ENCODE data around the gene RBM8A.
"Not testable (repeated sequence)": the region's sequence is repeated elsewhere in the genome, so short reads cannot be mapped to it uniquely, and the experiment has no call there.

The RBM8A gene

DNA sequence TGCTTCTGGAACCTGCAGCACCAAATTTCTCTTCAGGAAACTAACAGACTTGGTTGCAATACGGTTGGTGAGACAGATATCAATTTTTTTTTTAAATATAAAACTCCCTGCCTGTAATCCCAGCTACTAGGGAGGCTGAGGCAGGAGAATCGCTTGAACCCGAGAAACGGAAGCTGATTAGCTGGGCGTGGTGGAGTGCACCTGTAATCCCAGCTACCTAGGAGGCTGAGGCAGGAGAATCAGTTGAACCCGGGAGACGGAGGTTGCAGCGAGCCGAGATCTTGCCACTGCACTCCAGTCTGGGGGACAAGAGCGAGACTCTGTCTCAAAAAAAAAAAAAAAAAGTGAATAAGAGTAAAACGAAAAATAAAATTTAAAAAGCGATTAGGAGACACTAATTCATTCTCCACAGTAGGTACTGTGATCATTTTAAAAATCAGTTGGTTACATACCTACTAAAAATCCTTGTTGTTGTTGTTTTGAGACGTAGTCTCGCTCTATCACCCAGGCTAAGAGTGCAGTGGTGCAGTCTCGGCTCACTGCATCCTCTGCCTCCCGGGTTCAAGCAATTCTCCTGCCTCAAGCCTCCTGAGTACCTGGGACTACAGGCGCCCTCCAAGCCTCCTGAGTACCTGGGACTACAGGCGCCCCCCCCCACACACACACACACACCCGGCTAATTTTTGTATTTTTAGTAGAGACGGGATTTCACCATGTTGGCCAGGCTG, 796 bp upstream of the RBM8A start:
- Histone ChIP-seq H4K20me1 (peaks cover 0 to 14% (median 0%) of the 10 kb centered on the region in 11 experiments; a peak in 4 of 22 replicates), H3K27ac (peak overlapping the region; percentile 94 to 100 (median 96)), H3K9me3 (replicated peaks in 1 of 11) (no peaks in the 10 kb centered on the region), H3K4me3 (peak overlapping the region; percentile 74 to 94 (median 80)), H3K4me1 (peaks cover 26 to 35% (median 28%) of the 10 kb centered on the region in 10 experiments), H3K27me3 (no peaks in the 10 kb centered on the region), H3K9ac (peak overlapping the region; percentile 90 to 99 (median 94)), H3K36me3 (peaks cover 15 to 29% (median 25%) of the 10 kb centered on the region in 11 experiments), H3K4me2 (peak overlapping the region; percentile 82 to 97 (median 89))
- TF ChIP-seq Cebpa-rat (IDR thresholded peaks at IDR 0.05), result no peak

DNA sequence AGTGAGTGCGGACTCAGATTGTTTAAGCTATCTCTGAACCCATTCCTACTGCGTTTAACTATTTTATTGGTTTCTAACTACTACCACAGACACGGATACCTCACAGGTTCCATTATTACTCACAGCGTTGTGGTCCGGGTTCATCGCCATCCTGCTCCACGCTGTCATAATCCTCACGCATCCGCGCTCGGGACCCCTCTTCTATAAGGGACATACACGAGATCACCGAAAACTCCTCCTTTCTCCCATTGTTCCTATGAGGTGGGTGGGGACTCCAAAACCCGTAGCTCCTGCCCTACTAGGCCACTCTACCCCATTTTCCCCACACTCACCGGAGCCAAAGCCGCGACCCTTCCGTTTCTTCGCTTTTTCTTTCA, 610 bp downstream of the RBM8A start:
- peak overlapping the region; percentile 90 to 99 (median 94) for H3K9ac ChIP-seq
- H4K20me1 ChIP-seq, result peaks cover 0 to 14% (median 0%) of the 10 kb centered on the region in 11 experiments; a peak in 4 of 22 replicates
- TF ChIP-seq Cebpa-rat (IDR thresholded peaks at IDR 0.05), result no peak
- H3K4me2 ChIP-seq, result peak overlapping the region; percentile 84 to 97 (median 92)
- H3K9me3 ChIP-seq (replicated peaks in 1 of 11), result no peaks in the 10 kb centered on the region
- H3K27me3 ChIP-seq, result no peaks in the 10 kb centered on the region
- peaks cover 17 to 30% (median 24%) of the 10 kb centered on the region in 10 experiments for H3K4me1 ChIP-seq
- H3K36me3 ChIP-seq, result peaks cover 25 to 36% (median 31%) of the 10 kb centered on the region in 11 experiments
- peak overlapping the region; percentile 94 to 100 (median 96) for H3K27ac ChIP-seq
- H3K4me3 ChIP-seq, result peak overlapping the region; percentile 74 to 94 (median 80)

DNA sequence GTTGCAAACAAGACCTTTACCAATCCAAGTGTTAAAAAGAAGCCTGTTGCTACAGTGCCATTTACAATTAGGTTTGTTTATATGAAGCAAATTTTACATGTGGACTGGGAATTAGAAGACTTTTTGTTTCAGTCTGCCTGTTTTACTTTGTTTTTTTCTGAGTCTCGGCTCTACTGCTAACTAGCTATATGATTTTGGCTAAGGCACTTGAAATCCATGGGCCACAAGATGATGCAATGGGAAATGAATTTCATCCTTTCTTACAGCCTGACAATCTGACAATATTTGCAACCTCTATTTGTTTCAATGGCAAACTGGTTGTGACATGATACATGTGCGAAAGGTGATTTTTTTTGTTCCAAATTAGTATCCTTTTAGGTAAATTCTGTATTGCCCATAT, 5.0 kb downstream of the RBM8A start:
- Histone ChIP-seq H3K36me3 (peaks cover 25 to 36% (median 32%) of the 10 kb centered on the region in 11 experiments), H3K9ac (no peak overlapping the region), H4K20me1 (peaks cover 0 to 14% (median 0%) of the 10 kb centered on the region in 11 experiments; a peak in 4 of 22 replicates), H3K4me2 (no peak overlapping the region), H3K27ac (no peak overlapping the region), H3K27me3 (no peaks in the 10 kb centered on the region), H3K9me3 (replicated peaks in 1 of 11) (no peaks in the 10 kb centered on the region), H3K4me1 (peaks cover 26 to 37% (median 33%) of the 10 kb centered on the region in 10 experiments), H3K4me3 (no peak overlapping the region)
- TF ChIP-seq Cebpa-rat (IDR thresholded peaks at IDR 0.05), result 0 out of 22 replicates have a peak, but pooled peaks of 1 of the 11 experiments have one; percentile 17

DNA sequence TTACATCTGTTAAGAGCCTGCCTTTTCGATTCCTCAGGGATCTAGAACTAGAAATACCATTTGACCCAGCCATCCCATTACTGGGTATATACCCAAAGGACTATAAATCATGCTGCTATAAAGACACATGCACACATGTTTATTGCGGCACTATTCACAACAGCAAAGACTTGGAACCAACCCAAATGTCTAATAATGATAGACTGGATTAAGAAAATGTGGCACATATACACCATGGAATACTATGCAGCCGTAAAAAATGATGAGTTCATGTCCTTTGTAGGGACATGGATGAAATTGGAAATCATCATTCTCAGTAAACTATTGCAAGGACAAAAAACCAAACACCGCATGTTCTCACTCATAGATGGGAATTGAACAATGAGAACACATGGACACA, 7.0 kb downstream of the RBM8A start:
- not testable (repeated sequence) for H3K4me3 ChIP-seq; H4K20me1 ChIP-seq; H3K9me3 ChIP-seq (replicated peaks in 1 of 11); H3K9ac ChIP-seq; H3K27ac ChIP-seq; H3K27me3 ChIP-seq
- peak overlapping the region in 8 of 11 experiments; percentile 97 to 100 (median 99); a peak in 10 of 22 replicates for H3K4me2 ChIP-seq
- peaks cover 23 to 36% (median 32%) of the 10 kb centered on the region in 10 experiments for H3K4me1 ChIP-seq
- peaks cover 31 to 44% (median 36%) of the 10 kb centered on the region in 11 experiments for H3K36me3 ChIP-seq

DNA sequence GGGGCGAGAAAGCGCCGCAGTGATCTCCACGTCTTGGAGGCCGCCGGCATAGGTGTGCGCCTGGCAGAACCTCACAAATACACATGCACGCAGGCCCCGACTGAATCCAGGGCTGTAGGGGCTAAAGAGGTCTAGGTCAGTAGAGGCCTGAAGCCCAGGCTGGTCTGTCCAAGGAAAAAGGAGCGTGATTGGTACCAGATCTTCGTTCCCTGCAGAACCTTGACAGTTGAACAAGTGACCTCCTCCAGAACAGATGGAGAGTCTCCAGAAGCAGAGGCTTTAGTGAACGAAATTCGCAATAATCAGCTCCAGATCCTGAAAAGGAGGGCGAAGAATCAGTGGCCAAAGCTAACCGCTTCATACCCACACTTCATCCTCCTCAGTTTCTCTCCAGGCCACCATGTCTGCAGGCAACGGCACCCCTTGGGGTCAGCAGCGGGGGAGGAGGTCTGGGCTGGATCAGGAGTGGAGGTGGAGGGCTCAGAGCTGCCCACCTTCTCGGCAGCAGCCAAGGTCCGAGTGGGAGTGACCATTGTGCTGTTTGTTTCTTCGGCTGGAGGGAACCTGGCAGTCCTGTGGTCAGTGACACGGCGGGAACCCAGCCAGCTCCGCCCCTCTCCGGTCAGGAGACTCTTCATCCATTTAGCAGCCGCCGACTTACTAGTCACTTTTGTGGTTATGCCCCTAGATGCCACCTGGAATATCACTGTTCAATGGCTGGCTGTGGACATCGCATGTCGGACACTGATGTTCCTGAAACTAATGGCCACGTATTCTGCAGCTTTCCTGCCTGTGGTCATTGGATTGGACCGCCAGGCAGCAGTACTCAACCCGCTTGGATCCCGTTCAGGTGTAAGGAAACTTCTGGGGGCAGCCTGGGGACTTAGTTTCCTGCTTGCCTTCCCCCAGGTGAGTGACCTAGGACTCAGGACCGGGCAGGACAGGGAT, 8.0 kb downstream of the RBM8A start:
- no peaks in the 10 kb centered on the region for H3K9me3 ChIP-seq (replicated peaks in 1 of 11)
- H3K4me3 ChIP-seq, result peak overlapping the region; percentile 77 to 96 (median 92)
- peak overlapping the region; percentile 97 to 100 (median 99) for H3K4me2 ChIP-seq
- peak overlapping the region; percentile 83 to 95 (median 89) for H3K9ac ChIP-seq
- H3K27me3 ChIP-seq, result no peaks in the 10 kb centered on the region
- H4K20me1 ChIP-seq, result no peaks in the 10 kb centered on the region
- peaks cover 40 to 51% (median 46%) of the 10 kb centered on the region in 11 experiments for H3K36me3 ChIP-seq
- TF ChIP-seq Cebpa-rat (IDR thresholded peaks at IDR 0.05), result no peak
- peaks cover 23 to 36% (median 32%) of the 10 kb centered on the region in 10 experiments for H3K4me1 ChIP-seq
- H3K27ac ChIP-seq, result peak overlapping the region; percentile 74 to 89 (median 83); a peak in 20 of 22 replicates

DNA sequence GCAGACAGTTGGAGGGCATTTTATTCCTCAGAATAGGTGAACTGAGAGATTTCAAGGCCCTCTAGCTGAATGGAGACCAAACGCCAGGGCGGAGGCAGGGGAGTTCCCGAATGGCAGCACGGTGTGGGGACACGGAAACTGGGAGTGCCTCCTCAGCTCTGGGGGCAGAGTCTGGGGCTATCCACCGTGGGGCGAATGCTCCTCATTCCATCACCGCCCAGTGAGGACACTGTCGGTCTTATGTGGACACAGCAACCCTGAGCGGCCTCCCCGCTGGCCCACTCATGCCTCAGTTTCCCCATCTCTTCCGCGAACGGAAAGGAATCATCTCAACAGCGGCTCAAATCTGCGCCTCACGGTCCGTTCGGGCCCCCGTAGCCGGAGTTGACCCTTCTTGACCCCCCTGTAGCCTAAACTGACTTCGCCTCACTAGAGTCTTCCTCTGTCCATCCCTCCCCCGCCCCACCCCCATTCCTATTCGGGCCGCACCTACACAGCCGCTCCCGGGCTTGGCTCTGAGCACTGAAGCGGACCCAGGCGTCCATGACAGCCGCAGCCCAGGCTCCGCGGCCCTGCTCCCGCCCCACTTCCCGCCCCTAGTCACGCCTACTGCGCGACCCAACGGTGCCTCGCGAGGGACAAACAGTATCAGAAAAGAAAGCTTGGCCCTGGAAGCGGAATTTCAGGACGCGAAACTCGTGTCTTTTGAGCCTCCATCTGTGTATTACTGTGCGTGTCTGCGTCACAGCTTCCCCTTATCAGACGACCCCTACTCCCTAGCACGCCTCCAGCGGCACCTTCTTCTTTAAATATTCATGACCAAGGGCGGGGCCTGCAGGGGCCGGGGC, 8.9 kb downstream of the RBM8A start, which contains the start of gene PEX11B:
PEX11B (minus strand) TSS at position 574 of the 848 bp plus-strand sequence; CDS start at position 545, 29 bp downstream.
- H3K4me2 ChIP-seq, result peak within 1 kb of the TSS; percentile 97 to 100 (median 99)
- peaks cover 41 to 52% (median 48%) of the 10 kb centered on the region in 11 experiments for H3K36me3 ChIP-seq
- peak within 1 kb of the TSS; percentile 77 to 96 (median 92) for H3K4me3 ChIP-seq
- H3K9ac ChIP-seq, result peak within 1 kb of the TSS; percentile 83 to 95 (median 89)
- peaks cover 23 to 43% (median 32%) of the 10 kb centered on the region in 10 experiments for H3K4me1 ChIP-seq
- H3K27ac ChIP-seq, result peak within 1 kb of the TSS; percentile 74 to 89 (median 83)
- no peaks in the 10 kb centered on the region for H3K27me3 ChIP-seq
- no peaks in the 10 kb centered on the region for H3K9me3 ChIP-seq (replicated peaks in 1 of 11)
- H4K20me1 ChIP-seq, result no peaks in the 10 kb centered on the region
- no peak for TF ChIP-seq Cebpa-rat (IDR thresholded peaks at IDR 0.05)

DNA sequence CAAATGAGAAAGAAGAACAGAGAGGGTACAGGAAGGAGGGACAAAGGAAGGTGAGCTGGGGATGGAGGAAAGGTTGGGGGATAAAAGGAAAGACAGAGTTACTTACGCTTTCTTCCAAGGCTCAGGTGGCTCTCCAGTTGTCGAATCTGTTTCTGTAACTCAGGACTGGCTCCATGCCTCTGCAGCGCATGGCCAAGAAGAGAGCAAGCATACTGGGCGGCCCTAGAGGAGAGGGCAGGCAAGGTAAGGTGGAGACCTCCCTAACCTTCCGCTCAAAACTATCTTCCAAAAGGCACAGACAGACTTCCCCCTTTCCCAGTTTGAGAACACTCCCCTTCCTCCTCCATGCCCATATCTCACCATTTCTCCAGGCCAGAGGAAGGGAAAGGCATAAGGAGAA, 9.7 kb downstream of the RBM8A start:
- peaks cover 24 to 41% (median 27%) of the 10 kb centered on the region in 10 experiments for H3K4me1 ChIP-seq
- H3K36me3 ChIP-seq, result peaks cover 38 to 51% (median 45%) of the 10 kb centered on the region in 11 experiments
- peak overlapping the region; percentile 74 to 89 (median 83) for H3K27ac ChIP-seq
- no peaks in the 10 kb centered on the region for H3K9me3 ChIP-seq (replicated peaks in 1 of 11)
- peak overlapping the region; percentile 83 to 100 (median 96) for H3K4me2 ChIP-seq
- H3K9ac ChIP-seq, result peak overlapping the region; percentile 83 to 95 (median 89)
- peak overlapping the region; percentile 77 to 96 (median 92) for H3K4me3 ChIP-seq
- no peaks in the 10 kb centered on the region for H4K20me1 ChIP-seq
- H3K27me3 ChIP-seq, result no peaks in the 10 kb centered on the region
- TF ChIP-seq Cebpa-rat (IDR thresholded peaks at IDR 0.05), result no peak

DNA sequence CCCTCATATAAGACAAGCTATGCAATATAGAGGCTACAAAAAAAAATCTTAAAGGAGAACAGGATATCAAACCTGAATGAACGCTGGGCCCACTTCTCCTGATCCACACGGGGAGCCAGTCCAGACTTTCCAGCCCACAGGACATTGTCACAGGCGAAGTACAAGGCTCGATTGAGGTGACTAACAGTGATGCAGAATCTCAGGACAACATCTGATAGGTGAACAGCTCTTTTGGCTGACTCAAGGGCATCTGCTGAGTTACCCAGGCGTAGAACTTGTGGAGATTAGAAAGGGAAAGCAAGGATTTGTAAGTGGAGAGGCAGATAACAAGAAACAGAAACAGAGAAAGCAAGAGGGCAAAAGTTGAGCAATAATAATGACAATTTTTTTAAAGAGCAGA, 10.5 kb downstream of the RBM8A start:
- H4K20me1 ChIP-seq, result peaks cover 0 to 5% (median 0%) of the 10 kb centered on the region in 11 experiments; a peak in 1 of 22 replicates
- H3K9me3 ChIP-seq (replicated peaks in 1 of 11), result no peaks in the 10 kb centered on the region
- peak overlapping the region in 1 of 10 experiments; percentile 96; a peak in 2 of 20 replicates for H3K4me3 ChIP-seq
- peak overlapping the region; percentile 83 to 100 (median 96) for H3K4me2 ChIP-seq
- no peak overlapping the region for H3K27ac ChIP-seq
- H3K9ac ChIP-seq, result peak overlapping the region in 2 of 11 experiments; percentile 87 to 89; a peak in 4 of 22 replicates
- TF ChIP-seq Cebpa-rat (IDR thresholded peaks at IDR 0.05), result no peak
- H3K4me1 ChIP-seq, result peaks cover 24 to 49% (median 30%) of the 10 kb centered on the region in 10 experiments
- H3K27me3 ChIP-seq, result no peaks in the 10 kb centered on the region
- peaks cover 46 to 57% (median 51%) of the 10 kb centered on the region in 11 experiments for H3K36me3 ChIP-seq
